ENCODE results near the gene CUTC.

DNA sequence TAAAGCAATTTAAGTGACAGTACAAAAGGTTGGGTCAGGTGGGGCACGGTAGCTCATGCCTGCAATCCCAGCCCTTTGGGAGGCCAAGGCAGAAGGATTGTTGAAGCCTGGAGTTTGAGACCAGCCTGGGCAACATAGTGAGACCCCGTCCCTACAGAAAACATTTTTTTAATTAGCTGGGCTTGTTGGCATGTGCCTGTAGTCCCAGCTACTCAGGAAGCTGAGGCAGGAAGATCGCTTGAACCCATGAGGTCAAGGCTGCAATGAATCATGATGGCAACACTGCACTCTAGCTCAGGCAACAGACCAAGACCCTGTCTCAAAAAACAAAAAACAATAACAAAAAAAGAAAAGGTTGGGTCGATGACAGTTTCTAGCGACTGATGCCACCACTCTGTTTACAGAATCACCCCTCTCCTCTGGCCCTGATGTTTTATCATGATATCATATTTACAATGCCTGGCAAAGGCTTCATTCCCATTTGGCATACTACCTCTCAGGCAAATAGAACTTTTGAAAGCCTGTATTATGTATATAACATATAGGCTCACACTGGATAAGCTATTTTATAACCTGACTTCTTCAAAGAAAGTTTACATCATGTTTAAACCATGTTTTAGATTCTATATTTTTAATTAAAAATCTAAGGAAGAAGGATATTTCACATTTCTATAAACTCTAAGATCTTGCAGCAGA is 49.8 kb downstream of the CUTC start:
- TF ChIP-seq, protein P1, sequence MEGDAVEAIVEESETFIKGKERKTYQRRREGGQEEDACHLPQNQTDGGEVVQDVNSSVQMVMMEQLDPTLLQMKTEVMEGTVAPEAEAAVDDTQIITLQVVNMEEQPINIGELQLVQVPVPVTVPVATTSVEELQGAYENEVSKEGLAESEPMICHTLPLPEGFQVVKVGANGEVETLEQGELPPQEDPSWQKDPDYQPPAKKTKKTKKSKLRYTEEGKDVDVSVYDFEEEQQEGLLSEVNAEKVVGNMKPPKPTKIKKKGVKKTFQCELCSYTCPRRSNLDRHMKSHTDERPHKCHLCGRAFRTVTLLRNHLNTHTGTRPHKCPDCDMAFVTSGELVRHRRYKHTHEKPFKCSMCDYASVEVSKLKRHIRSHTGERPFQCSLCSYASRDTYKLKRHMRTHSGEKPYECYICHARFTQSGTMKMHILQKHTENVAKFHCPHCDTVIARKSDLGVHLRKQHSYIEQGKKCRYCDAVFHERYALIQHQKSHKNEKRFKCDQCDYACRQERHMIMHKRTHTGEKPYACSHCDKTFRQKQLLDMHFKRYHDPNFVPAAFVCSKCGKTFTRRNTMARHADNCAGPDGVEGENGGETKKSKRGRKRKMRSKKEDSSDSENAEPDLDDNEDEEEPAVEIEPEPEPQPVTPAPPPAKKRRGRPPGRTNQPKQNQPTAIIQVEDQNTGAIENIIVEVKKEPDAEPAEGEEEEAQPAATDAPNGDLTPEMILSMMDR (IDR thresholded peaks at IDR 0.05; ENCODE audit: poor library complexity): no peak
- TF ChIP-seq EZH2 (IDR thresholded peaks at IDR 0.05; ENCODE audit: borderline replicate concordance): no peak
- no peak for TF ChIP-seq EZH2phosphoT487 (IDR thresholded peaks at IDR 0.05; ENCODE audit: low read depth, severe bottlenecking, unreplicated experiment)
